ENCODE measurements around the gene BRWD1. TPM values are rescaled to one million over a fixed set of nuclear protein-coding genes. Genes with fewer than 3 reads are reported as not detected.

BRWD1 gene
- total RNA-seq, 1 donor = 71.3 TPM

GRCh38 chr21:39182484-39183271, 130.8 kb downstream of the BRWD1 start:
- no peak for TF ChIP-seq CTCF (IDR thresholded peaks at IDR 0.05; ENCODE audit: extremely low read depth, low read depth, low read length)
- H3K79me2 ChIP-seq (ENCODE audit: insufficient read depth, low read length) = peaks cover 48% of the 10 kb centered on the region
- peaks cover 4% of the 10 kb centered on the region for H4K20me1 ChIP-seq (ENCODE audit: insufficient read depth, low read length)
- H3K36me3 ChIP-seq (ENCODE audit: insufficient read depth, low read length) = peaks cover 25% of the 10 kb centered on the region
- peak overlapping the region; percentile 94 for H3K4me2 ChIP-seq (ENCODE audit: insufficient read depth, low read length)
- H2AFZ ChIP-seq (ENCODE audit: low read length) = peak overlapping the region; percentile 86
- no peak for DNase-seq (ENCODE audit: insufficient read length, low spot score, missing footprints)
- no peaks in the 10 kb centered on the region for H3K27me3 ChIP-seq (ENCODE audit: insufficient read depth, low read length)
- no peaks in the 10 kb centered on the region for H3K9me3 ChIP-seq (ENCODE audit: low read depth, low read length)
- peaks cover 18% of the 10 kb centered on the region for H3K4me1 ChIP-seq (ENCODE audit: insufficient read depth, low read length)
- peak overlapping the region; percentile 90 for H3K27ac ChIP-seq (ENCODE audit: low read depth, low read length)
- H3K4me3 ChIP-seq (ENCODE audit: insufficient read depth, low read length) = peak overlapping the region; percentile 88

- Histone ChIP-seq H3K27me3 (ENCODE audit: insufficient read depth, low read length) (no peaks in the 10 kb centered on the region), H3K27ac (ENCODE audit: low read depth, low read length) (peak overlapping the region; percentile 90), H3K79me2 (ENCODE audit: insufficient read depth, low read length) (peaks cover 48% of the 10 kb centered on the region), H3K4me1 (ENCODE audit: insufficient read depth, low read length) (peaks cover 18% of the 10 kb centered on the region), H4K20me1 (ENCODE audit: insufficient read depth, low read length) (peaks cover 4% of the 10 kb centered on the region), H3K9me3 (ENCODE audit: low read depth, low read length) (no peaks in the 10 kb centered on the region), H3K4me2 (ENCODE audit: insufficient read depth, low read length) (peak overlapping the region; percentile 94), H2AFZ (ENCODE audit: low read length) (peak overlapping the region; percentile 86), H3K36me3 (ENCODE audit: insufficient read depth, low read length) (peaks cover 25% of the 10 kb centered on the region), H3K4me3 (ENCODE audit: insufficient read depth, low read length) (peak overlapping the region; percentile 88)
- DNase-seq (ENCODE audit: insufficient read length, low spot score, missing footprints) = no peak
- TF ChIP-seq CTCF (IDR thresholded peaks at IDR 0.05; ENCODE audit: extremely low read depth, low read depth, low read length) = no peak
These were observed 131.4 kb downstream of the BRWD1 start for GRCh38 chr21:39182016-39182415.

- DNase-seq (ENCODE audit: insufficient read length, low spot score, missing footprints) = no peak
- H4K20me1 ChIP-seq (ENCODE audit: insufficient read depth, low read length) = peaks cover 4% of the 10 kb centered on the region
These were observed 132.1 kb downstream of the BRWD1 start for GRCh38 chr21:39181205-39181818.

More at GRCh38 chr21:39181205-39181818, 132.1 kb downstream of the BRWD1 start:
- no peak overlapping the region for H2AFZ ChIP-seq (ENCODE audit: low read length)
- no peak overlapping the region for H3K27ac ChIP-seq (ENCODE audit: low read depth, low read length)
- H3K79me2 ChIP-seq (ENCODE audit: insufficient read depth, low read length) = peaks cover 48% of the 10 kb centered on the region
- H3K9me3 ChIP-seq (ENCODE audit: low read depth, low read length) = no peaks in the 10 kb centered on the region
- H3K4me3 ChIP-seq (ENCODE audit: insufficient read depth, low read length) = no peak overlapping the region
- H3K4me1 ChIP-seq (ENCODE audit: insufficient read depth, low read length) = peaks cover 18% of the 10 kb centered on the region
- H3K4me2 ChIP-seq (ENCODE audit: insufficient read depth, low read length) = peak overlapping the region; percentile 94
- no peak for TF ChIP-seq CTCF (IDR thresholded peaks at IDR 0.05; ENCODE audit: extremely low read depth, low read depth, low read length)
- no peaks in the 10 kb centered on the region for H3K27me3 ChIP-seq (ENCODE audit: insufficient read depth, low read length)
- H3K36me3 ChIP-seq (ENCODE audit: insufficient read depth, low read length) = peaks cover 27% of the 10 kb centered on the region
